HG03095 (cell line): ENCODE measurements around the gene CFAP74.
"Not testable (repeated sequence)": the region's sequence is repeated elsewhere in the genome, so short reads cannot be mapped to it uniquely, and the experiment has no call there.

ENCODE experiments used
- ATAC-seq: cut with Tn5 transposase; IDR thresholded peaks from one replicate; pipeline ENCODE4 v1.9.1; 2021; ENCODE audit warnings: moderate library complexity; ENCODE audit not compliant: unreplicated experiment

Gene CFAP74

GRCh38 chr1:1989102-1989542 lies 14.5 kb downstream of the CFAP74 start:
- ATAC-seq: no peak

- ATAC-seq: no peak
Observed at GRCh38 chr1:1988061-1988945, 15.3 kb downstream of the CFAP74 start.

GRCh38 chr1:1987142-1987510 lies 16.5 kb downstream of the CFAP74 start:
- no peak for ATAC-seq

GRCh38 chr1:1986451-1987141 lies 17.0 kb downstream of the CFAP74 start:
- no peak for ATAC-seq

GRCh38 chr1:1985375-1986050 lies 18.1 kb downstream of the CFAP74 start:
- no peak for ATAC-seq

GRCh38 chr1:1984560-1985070 lies 19.0 kb downstream of the CFAP74 start:
- no peak for ATAC-seq

- ATAC-seq: no peak
Observed at GRCh38 chr1:1982379-1983232, 21.0 kb downstream of the CFAP74 start.

- not testable (repeated sequence) for ATAC-seq
Observed at GRCh38 chr1:1981631-1982327, 21.8 kb downstream of the CFAP74 start.

- no peak for ATAC-seq
Observed at GRCh38 chr1:1981142-1981500, 22.5 kb downstream of the CFAP74 start.

- ATAC-seq: no peak
Observed at GRCh38 chr1:1980467-1981141, 23.0 kb downstream of the CFAP74 start.

- ATAC-seq: no peak
Observed at GRCh38 chr1:1979482-1980165, 24.0 kb downstream of the CFAP74 start.

- ATAC-seq: not testable (repeated sequence)
Observed at GRCh38 chr1:1978690-1979481, 24.7 kb downstream of the CFAP74 start.

GRCh38 chr1:1978108-1978507 lies 25.5 kb downstream of the CFAP74 start:
- ATAC-seq: no peak

GRCh38 chr1:1976031-1976430 lies 27.6 kb downstream of the CFAP74 start:
- no peak for ATAC-seq

- no peak for ATAC-seq
Observed at GRCh38 chr1:1975535-1975934, 28.1 kb downstream of the CFAP74 start.

GRCh38 chr1:1974834-1975233 lies 28.8 kb downstream of the CFAP74 start:
- no peak for ATAC-seq

- no peak for ATAC-seq
Observed at GRCh38 chr1:1973716-1974642, 29.6 kb downstream of the CFAP74 start.
